ENCODE results near the gene DNAH1. TPM values are rescaled to one million over a fixed set of nuclear protein-coding genes. Genes with fewer than 3 reads are reported as not detected.

Gene DNAH1
- total and polyA plus RNA-seq, 2 of the 13 experiments (the other 11 are each of a cell fraction or from before 2014, with no cell fraction given) = 0.64 to 3.5 TPM

- TF ChIP-seq, protein P1, sequence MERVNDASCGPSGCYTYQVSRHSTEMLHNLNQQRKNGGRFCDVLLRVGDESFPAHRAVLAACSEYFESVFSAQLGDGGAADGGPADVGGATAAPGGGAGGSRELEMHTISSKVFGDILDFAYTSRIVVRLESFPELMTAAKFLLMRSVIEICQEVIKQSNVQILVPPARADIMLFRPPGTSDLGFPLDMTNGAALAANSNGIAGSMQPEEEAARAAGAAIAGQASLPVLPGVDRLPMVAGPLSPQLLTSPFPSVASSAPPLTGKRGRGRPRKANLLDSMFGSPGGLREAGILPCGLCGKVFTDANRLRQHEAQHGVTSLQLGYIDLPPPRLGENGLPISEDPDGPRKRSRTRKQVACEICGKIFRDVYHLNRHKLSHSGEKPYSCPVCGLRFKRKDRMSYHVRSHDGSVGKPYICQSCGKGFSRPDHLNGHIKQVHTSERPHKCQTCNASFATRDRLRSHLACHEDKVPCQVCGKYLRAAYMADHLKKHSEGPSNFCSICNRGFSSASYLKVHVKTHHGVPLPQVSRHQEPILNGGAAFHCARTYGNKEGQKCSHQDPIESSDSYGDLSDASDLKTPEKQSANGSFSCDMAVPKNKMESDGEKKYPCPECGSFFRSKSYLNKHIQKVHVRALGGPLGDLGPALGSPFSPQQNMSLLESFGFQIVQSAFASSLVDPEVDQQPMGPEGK (CRISPR knock-in tag; IDR thresholded peaks at IDR 0.05) = peak; percentile 92
- TF ChIP-seq ZNF614 (CRISPR knock-in tag; IDR thresholded peaks at IDR 0.05; ENCODE audit: borderline replicate concordance) = no peak
- peak; percentile 51; the same call in 1 of the 2 replicates for TF ChIP-seq SALL1 (CRISPR knock-in tag; IDR thresholded peaks at IDR 0.05)
- no peak for TF ChIP-seq ZNF703 (CRISPR knock-in tag; IDR thresholded peaks at IDR 0.05; ENCODE audit: borderline replicate concordance)
- no peak for TF ChIP-seq ZNF253 (CRISPR knock-in tag; IDR thresholded peaks at IDR 0.05; ENCODE audit: borderline replicate concordance)
- 0 out of 2 replicates have a peak, but pooled peaks have one; percentile 67 for TF ChIP-seq XBP1 (CRISPR knock-in tag; IDR thresholded peaks at IDR 0.05)
- TF ChIP-seq PAWR (CRISPR knock-in tag; IDR thresholded peaks at IDR 0.05; ENCODE audit: borderline replicate concordance) = no peak; the same call in 1 of the 2 replicates
- TF ChIP-seq, protein P2, sequence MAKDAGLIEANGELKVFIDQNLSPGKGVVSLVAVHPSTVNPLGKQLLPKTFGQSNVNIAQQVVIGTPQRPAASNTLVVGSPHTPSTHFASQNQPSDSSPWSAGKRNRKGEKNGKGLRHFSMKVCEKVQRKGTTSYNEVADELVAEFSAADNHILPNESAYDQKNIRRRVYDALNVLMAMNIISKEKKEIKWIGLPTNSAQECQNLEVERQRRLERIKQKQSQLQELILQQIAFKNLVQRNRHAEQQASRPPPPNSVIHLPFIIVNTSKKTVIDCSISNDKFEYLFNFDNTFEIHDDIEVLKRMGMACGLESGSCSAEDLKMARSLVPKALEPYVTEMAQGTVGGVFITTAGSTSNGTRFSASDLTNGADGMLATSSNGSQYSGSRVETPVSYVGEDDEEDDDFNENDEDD (CRISPR knock-in tag; IDR thresholded peaks at IDR 0.05; ENCODE audit: borderline replicate concordance) = peak; percentile 32; the same call in 1 of the 2 replicates
- TF ChIP-seq ERF (CRISPR knock-in tag; IDR thresholded peaks at IDR 0.05) = peak; percentile 49
- TF ChIP-seq TOPORS (CRISPR knock-in tag; IDR thresholded peaks at IDR 0.05) = no peak; the same call in 1 of the 2 replicates
- TF ChIP-seq HINFP (CRISPR knock-in tag; IDR thresholded peaks at IDR 0.05; ENCODE audit: low read depth) = no peak
- TF ChIP-seq, protein P3, sequence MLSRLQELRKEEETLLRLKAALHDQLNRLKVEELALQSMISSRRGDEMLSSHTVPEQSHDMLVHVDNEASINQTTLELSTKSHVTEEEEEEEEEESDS (CRISPR knock-in tag; IDR thresholded peaks at IDR 0.05; ENCODE audit: borderline replicate concordance) = 0 out of 2 replicates have a peak, but pooled peaks have one; percentile 16
- TF ChIP-seq ZNF678 (CRISPR knock-in tag; IDR thresholded peaks at IDR 0.05) = no peak
- TF ChIP-seq POLR2AphosphoS5 (IDR thresholded peaks at IDR 0.05; ENCODE audit: low read depth, low read length) = peak; percentile 93
- no peak for TF ChIP-seq ZNF615 (CRISPR knock-in tag; IDR thresholded peaks at IDR 0.05; ENCODE audit: borderline replicate concordance)
- no peak for TF ChIP-seq AHR (CRISPR knock-in tag; IDR thresholded peaks at IDR 0.05)
- TF ChIP-seq, protein P4, sequence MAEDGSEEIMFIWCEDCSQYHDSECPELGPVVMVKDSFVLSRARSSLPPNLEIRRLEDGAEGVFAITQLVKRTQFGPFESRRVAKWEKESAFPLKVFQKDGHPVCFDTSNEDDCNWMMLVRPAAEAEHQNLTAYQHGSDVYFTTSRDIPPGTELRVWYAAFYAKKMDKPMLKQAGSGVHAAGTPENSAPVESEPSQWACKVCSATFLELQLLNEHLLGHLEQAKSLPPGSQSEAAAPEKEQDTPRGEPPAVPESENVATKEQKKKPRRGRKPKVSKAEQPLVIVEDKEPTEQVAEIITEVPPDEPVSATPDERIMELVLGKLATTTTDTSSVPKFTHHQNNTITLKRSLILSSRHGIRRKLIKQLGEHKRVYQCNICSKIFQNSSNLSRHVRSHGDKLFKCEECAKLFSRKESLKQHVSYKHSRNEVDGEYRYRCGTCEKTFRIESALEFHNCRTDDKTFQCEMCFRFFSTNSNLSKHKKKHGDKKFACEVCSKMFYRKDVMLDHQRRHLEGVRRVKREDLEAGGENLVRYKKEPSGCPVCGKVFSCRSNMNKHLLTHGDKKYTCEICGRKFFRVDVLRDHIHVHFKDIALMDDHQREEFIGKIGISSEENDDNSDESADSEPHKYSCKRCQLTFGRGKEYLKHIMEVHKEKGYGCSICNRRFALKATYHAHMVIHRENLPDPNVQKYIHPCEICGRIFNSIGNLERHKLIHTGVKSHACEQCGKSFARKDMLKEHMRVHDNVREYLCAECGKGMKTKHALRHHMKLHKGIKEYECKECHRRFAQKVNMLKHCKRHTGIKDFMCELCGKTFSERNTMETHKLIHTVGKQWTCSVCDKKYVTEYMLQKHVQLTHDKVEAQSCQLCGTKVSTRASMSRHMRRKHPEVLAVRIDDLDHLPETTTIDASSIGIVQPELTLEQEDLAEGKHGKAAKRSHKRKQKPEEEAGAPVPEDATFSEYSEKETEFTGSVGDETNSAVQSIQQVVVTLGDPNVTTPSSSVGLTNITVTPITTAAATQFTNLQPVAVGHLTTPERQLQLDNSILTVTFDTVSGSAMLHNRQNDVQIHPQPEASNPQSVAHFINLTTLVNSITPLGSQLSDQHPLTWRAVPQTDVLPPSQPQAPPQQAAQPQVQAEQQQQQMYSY (CRISPR knock-in tag; IDR thresholded peaks at IDR 0.05) = 0 out of 2 replicates have a peak, but pooled peaks have one; percentile 15
- TF ChIP-seq EED (CRISPR knock-in tag; IDR thresholded peaks at IDR 0.05) = no peak
- TF ChIP-seq MED13 (CRISPR knock-in tag; IDR thresholded peaks at IDR 0.05) = peak; percentile 58; the same call in 1 of the 2 replicates
- no peak; the same call in 1 of the 2 replicates for TF ChIP-seq ZNF589 (CRISPR knock-in tag; conservative IDR thresholded peaks at IDR 0.05)
- peak; percentile 55; the same call in 1 of the 2 replicates for TF ChIP-seq ZNF256 (CRISPR knock-in tag; conservative IDR thresholded peaks at IDR 0.05)
- TF ChIP-seq KLF15 (CRISPR knock-in tag; IDR thresholded peaks at IDR 0.05; ENCODE audit: borderline replicate concordance) = no peak
Measured at GRCh38 chr3:52278510-52279069, 37.5 kb upstream of the DNAH1 start, which contains the start of gene WDR82 (continued).
